ENCODE measurements around the gene ZNHIT1.

DNA sequence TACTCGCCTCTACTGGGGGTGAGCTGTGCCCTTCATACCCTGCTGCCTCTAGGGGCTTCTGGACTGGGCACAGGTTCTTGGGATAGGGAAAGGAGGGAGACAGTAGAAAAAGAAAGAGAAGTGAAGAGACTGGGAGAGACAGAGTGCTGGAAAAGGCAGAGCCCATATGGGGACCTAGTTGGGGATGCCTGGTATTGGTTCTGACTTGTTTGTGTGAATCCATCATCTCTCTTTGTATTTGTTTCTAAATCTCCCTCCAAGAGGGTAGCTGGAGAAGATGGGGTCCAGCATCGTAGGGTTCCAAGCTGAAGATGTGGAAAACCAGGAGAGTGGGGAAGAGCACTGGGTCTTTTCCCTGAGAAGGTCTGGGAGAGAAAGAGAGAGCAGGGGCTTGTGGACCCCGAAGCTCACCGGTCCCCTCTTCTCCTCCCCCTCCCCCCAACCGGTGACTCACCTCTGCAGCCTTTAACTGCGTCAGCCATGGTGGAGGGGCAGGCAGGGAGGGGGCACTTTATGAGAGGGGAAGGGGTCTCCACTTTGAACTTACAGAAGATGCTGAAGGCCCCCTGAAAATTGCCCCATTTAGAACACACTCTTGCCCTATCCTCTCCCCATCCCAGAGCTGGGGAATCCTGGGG is 49.4 kb upstream of the ZNHIT1 start:
- TF ChIP-seq, protein P1, sequence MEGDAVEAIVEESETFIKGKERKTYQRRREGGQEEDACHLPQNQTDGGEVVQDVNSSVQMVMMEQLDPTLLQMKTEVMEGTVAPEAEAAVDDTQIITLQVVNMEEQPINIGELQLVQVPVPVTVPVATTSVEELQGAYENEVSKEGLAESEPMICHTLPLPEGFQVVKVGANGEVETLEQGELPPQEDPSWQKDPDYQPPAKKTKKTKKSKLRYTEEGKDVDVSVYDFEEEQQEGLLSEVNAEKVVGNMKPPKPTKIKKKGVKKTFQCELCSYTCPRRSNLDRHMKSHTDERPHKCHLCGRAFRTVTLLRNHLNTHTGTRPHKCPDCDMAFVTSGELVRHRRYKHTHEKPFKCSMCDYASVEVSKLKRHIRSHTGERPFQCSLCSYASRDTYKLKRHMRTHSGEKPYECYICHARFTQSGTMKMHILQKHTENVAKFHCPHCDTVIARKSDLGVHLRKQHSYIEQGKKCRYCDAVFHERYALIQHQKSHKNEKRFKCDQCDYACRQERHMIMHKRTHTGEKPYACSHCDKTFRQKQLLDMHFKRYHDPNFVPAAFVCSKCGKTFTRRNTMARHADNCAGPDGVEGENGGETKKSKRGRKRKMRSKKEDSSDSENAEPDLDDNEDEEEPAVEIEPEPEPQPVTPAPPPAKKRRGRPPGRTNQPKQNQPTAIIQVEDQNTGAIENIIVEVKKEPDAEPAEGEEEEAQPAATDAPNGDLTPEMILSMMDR (IDR thresholded peaks at IDR 0.05; ENCODE audit: low read depth, low read length) = no peak
- TF ChIP-seq EZH2phosphoT487 (IDR thresholded peaks at IDR 0.05; ENCODE audit: low read depth) = no peak

Data from OCI-LY3 (cell line).